ENCODE measurements around the gene WAPL.

WAPL gene

GRCh38 chr10:86480571-86480970 is 41.0 kb downstream of the WAPL start:
- no peak overlapping the region for H3K4me3 ChIP-seq (ENCODE audit: insufficient read depth, low read depth, low read length, poor library complexity, severe bottlenecking)
- peaks cover 19% of the 10 kb centered on the region for H3K36me3 ChIP-seq (ENCODE audit: control insufficient read depth, insufficient read depth, low read length)
- H3K27me3 ChIP-seq (replicated peaks; ENCODE audit: control insufficient read depth, insufficient read depth, low read length, poor library complexity, severe bottlenecking): no peaks in the 10 kb centered on the region
- no peaks in the 10 kb centered on the region for H3K4me1 ChIP-seq (ENCODE audit: control insufficient read depth, insufficient read depth, low read length, poor library complexity, severe bottlenecking)
- H3K9me3 ChIP-seq (ENCODE audit: control insufficient read depth, low read length): no peaks in the 10 kb centered on the region
- no peak overlapping the region for H3K27ac ChIP-seq (ENCODE audit: insufficient read depth, low read length, poor library complexity, severe bottlenecking)
- no peak for DNase-seq

- Histone ChIP-seq H3K36me3 (ENCODE audit: control insufficient read depth, insufficient read depth, low read length) (peaks cover 47% of the 10 kb centered on the region), H3K27ac (ENCODE audit: insufficient read depth, low read length, poor library complexity, severe bottlenecking) (no peak overlapping the region), H3K4me1 (ENCODE audit: control insufficient read depth, insufficient read depth, low read length, poor library complexity, severe bottlenecking) (no peaks in the 10 kb centered on the region), H3K4me3 (ENCODE audit: insufficient read depth, low read depth, low read length, poor library complexity, severe bottlenecking) (no peak overlapping the region), H3K27me3 (replicated peaks; ENCODE audit: control insufficient read depth, insufficient read depth, low read length, poor library complexity, severe bottlenecking) (no peaks in the 10 kb centered on the region), H3K9me3 (ENCODE audit: control insufficient read depth, low read length) (no peaks in the 10 kb centered on the region)
- no peak for DNase-seq
Observed at GRCh38 chr10:86472061-86472460, 49.5 kb downstream of the WAPL start.

- Histone ChIP-seq H3K4me3 (ENCODE audit: insufficient read depth, low read depth, low read length, poor library complexity, severe bottlenecking) (no peak overlapping the region), H3K27ac (ENCODE audit: insufficient read depth, low read length, poor library complexity, severe bottlenecking) (no peak overlapping the region), H3K9me3 (ENCODE audit: control insufficient read depth, low read length) (no peaks in the 10 kb centered on the region), H3K4me1 (ENCODE audit: control insufficient read depth, insufficient read depth, low read length, poor library complexity, severe bottlenecking) (no peaks in the 10 kb centered on the region), H3K36me3 (ENCODE audit: control insufficient read depth, insufficient read depth, low read length) (peaks cover 47% of the 10 kb centered on the region), H3K27me3 (replicated peaks; ENCODE audit: control insufficient read depth, insufficient read depth, low read length, poor library complexity, severe bottlenecking) (no peaks in the 10 kb centered on the region)
- no peak for DNase-seq
Observed at GRCh38 chr10:86461963-86462804, 59.4 kb downstream of the WAPL start.

- H3K36me3 ChIP-seq (ENCODE audit: control insufficient read depth, insufficient read depth, low read length): peaks cover 49% of the 10 kb centered on the region
- H3K4me3 ChIP-seq (ENCODE audit: insufficient read depth, low read depth, low read length, poor library complexity, severe bottlenecking): no peak overlapping the region
- H3K27me3 ChIP-seq (replicated peaks; ENCODE audit: control insufficient read depth, insufficient read depth, low read length, poor library complexity, severe bottlenecking): no peaks in the 10 kb centered on the region
- no peak overlapping the region for H3K27ac ChIP-seq (ENCODE audit: insufficient read depth, low read length, poor library complexity, severe bottlenecking)
- DNase-seq: no peak
- no peaks in the 10 kb centered on the region for H3K4me1 ChIP-seq (ENCODE audit: control insufficient read depth, insufficient read depth, low read length, poor library complexity, severe bottlenecking)
- no peaks in the 10 kb centered on the region for H3K9me3 ChIP-seq (ENCODE audit: control insufficient read depth, low read length)
Observed at GRCh38 chr10:86451604-86451960, 70.0 kb downstream of the WAPL start.

GRCh38 chr10:86450806-86451603 is 70.6 kb downstream of the WAPL start:
- H3K4me1 ChIP-seq (ENCODE audit: control insufficient read depth, insufficient read depth, low read length, poor library complexity, severe bottlenecking): no peaks in the 10 kb centered on the region
- H3K9me3 ChIP-seq (ENCODE audit: control insufficient read depth, low read length): no peaks in the 10 kb centered on the region
- no peaks in the 10 kb centered on the region for H3K27me3 ChIP-seq (replicated peaks; ENCODE audit: control insufficient read depth, insufficient read depth, low read length, poor library complexity, severe bottlenecking)
- H3K4me3 ChIP-seq (ENCODE audit: insufficient read depth, low read depth, low read length, poor library complexity, severe bottlenecking): no peak overlapping the region
- no peak overlapping the region for H3K27ac ChIP-seq (ENCODE audit: insufficient read depth, low read length, poor library complexity, severe bottlenecking)
- no peak for DNase-seq
- H3K36me3 ChIP-seq (ENCODE audit: control insufficient read depth, insufficient read depth, low read length): peaks cover 49% of the 10 kb centered on the region

GRCh38 chr10:86449926-86450558 is 71.5 kb downstream of the WAPL start:
- Histone ChIP-seq H3K4me1 (ENCODE audit: control insufficient read depth, insufficient read depth, low read length, poor library complexity, severe bottlenecking) (no peaks in the 10 kb centered on the region), H3K27ac (ENCODE audit: insufficient read depth, low read length, poor library complexity, severe bottlenecking) (no peak overlapping the region), H3K27me3 (replicated peaks; ENCODE audit: control insufficient read depth, insufficient read depth, low read length, poor library complexity, severe bottlenecking) (no peaks in the 10 kb centered on the region), H3K4me3 (ENCODE audit: insufficient read depth, low read depth, low read length, poor library complexity, severe bottlenecking) (no peak overlapping the region), H3K36me3 (ENCODE audit: control insufficient read depth, insufficient read depth, low read length) (peaks cover 58% of the 10 kb centered on the region), H3K9me3 (ENCODE audit: control insufficient read depth, low read length) (no peaks in the 10 kb centered on the region)
- no peak for DNase-seq

GRCh38 chr10:86447432-86447831 is 74.2 kb downstream of the WAPL start:
- H3K4me1 ChIP-seq (ENCODE audit: control insufficient read depth, insufficient read depth, low read length, poor library complexity, severe bottlenecking): no peaks in the 10 kb centered on the region
- no peak overlapping the region for H3K4me3 ChIP-seq (ENCODE audit: insufficient read depth, low read depth, low read length, poor library complexity, severe bottlenecking)
- DNase-seq: no peak
- no peaks in the 10 kb centered on the region for H3K27me3 ChIP-seq (replicated peaks; ENCODE audit: control insufficient read depth, insufficient read depth, low read length, poor library complexity, severe bottlenecking)
- no peak overlapping the region for H3K27ac ChIP-seq (ENCODE audit: insufficient read depth, low read length, poor library complexity, severe bottlenecking)
- peaks cover 68% of the 10 kb centered on the region for H3K36me3 ChIP-seq (ENCODE audit: control insufficient read depth, insufficient read depth, low read length)
- no peaks in the 10 kb centered on the region for H3K9me3 ChIP-seq (ENCODE audit: control insufficient read depth, low read length)

GRCh38 chr10:86446987-86447386 is 74.6 kb downstream of the WAPL start:
- no peaks in the 10 kb centered on the region for H3K9me3 ChIP-seq (ENCODE audit: control insufficient read depth, low read length)
- no peak overlapping the region for H3K4me3 ChIP-seq (ENCODE audit: insufficient read depth, low read depth, low read length, poor library complexity, severe bottlenecking)
- no peaks in the 10 kb centered on the region for H3K27me3 ChIP-seq (replicated peaks; ENCODE audit: control insufficient read depth, insufficient read depth, low read length, poor library complexity, severe bottlenecking)
- H3K36me3 ChIP-seq (ENCODE audit: control insufficient read depth, insufficient read depth, low read length): peaks cover 70% of the 10 kb centered on the region
- H3K4me1 ChIP-seq (ENCODE audit: control insufficient read depth, insufficient read depth, low read length, poor library complexity, severe bottlenecking): no peaks in the 10 kb centered on the region
- no peak overlapping the region for H3K27ac ChIP-seq (ENCODE audit: insufficient read depth, low read length, poor library complexity, severe bottlenecking)
- DNase-seq: no peak

GRCh38 chr10:86446440-86446839 is 75.2 kb downstream of the WAPL start:
- H3K36me3 ChIP-seq (ENCODE audit: control insufficient read depth, insufficient read depth, low read length): peaks cover 70% of the 10 kb centered on the region
- H3K27me3 ChIP-seq (replicated peaks; ENCODE audit: control insufficient read depth, insufficient read depth, low read length, poor library complexity, severe bottlenecking): no peaks in the 10 kb centered on the region
- H3K4me3 ChIP-seq (ENCODE audit: insufficient read depth, low read depth, low read length, poor library complexity, severe bottlenecking): no peak overlapping the region
- H3K9me3 ChIP-seq (ENCODE audit: control insufficient read depth, low read length): no peaks in the 10 kb centered on the region
- no peak overlapping the region for H3K27ac ChIP-seq (ENCODE audit: insufficient read depth, low read length, poor library complexity, severe bottlenecking)
- H3K4me1 ChIP-seq (ENCODE audit: control insufficient read depth, insufficient read depth, low read length, poor library complexity, severe bottlenecking): no peaks in the 10 kb centered on the region
- no peak for DNase-seq

- no peak for DNase-seq
- Histone ChIP-seq H3K4me1 (ENCODE audit: control insufficient read depth, insufficient read depth, low read length, poor library complexity, severe bottlenecking) (no peaks in the 10 kb centered on the region), H3K9me3 (ENCODE audit: control insufficient read depth, low read length) (no peaks in the 10 kb centered on the region)
Observed at GRCh38 chr10:86443936-86444335, 77.7 kb downstream of the WAPL start.

More at GRCh38 chr10:86443936-86444335, 77.7 kb downstream of the WAPL start:
- peaks cover 66% of the 10 kb centered on the region for H3K36me3 ChIP-seq (ENCODE audit: control insufficient read depth, insufficient read depth, low read length)
- H3K4me3 ChIP-seq (ENCODE audit: insufficient read depth, low read depth, low read length, poor library complexity, severe bottlenecking): no peak overlapping the region
- H3K27ac ChIP-seq (ENCODE audit: insufficient read depth, low read length, poor library complexity, severe bottlenecking): no peak overlapping the region
- no peaks in the 10 kb centered on the region for H3K27me3 ChIP-seq (replicated peaks; ENCODE audit: control insufficient read depth, insufficient read depth, low read length, poor library complexity, severe bottlenecking)

Data from effector memory CD4-positive, alpha-beta T cell (primary cell).